Mononuclear cell (primary cell): Measurements from ENCODE around the gene DNAJB12. TPM values are rescaled to one million over a fixed set of nuclear protein-coding genes. Genes with fewer than 3 reads are reported as not detected.
A peak's percentile ranks its signal among the peaks of the same experiment; 100 is the strongest.
"Not testable (repeated sequence)": the region's sequence is repeated elsewhere in the genome, so short reads cannot be mapped to it uniquely, and the experiment has no call there.

Source experiments
- H3K27me3 ChIP-seq: 2 replicates; pipeline ENCODE4 v1.6.0; 2011; ENCODE audit warnings: low read length, control low read depth; ENCODE audit not compliant: insufficient read depth
- H3K4me1 ChIP-seq: 2 replicates; pipeline ENCODE4 v1.5.1; 2011; ENCODE audit warnings: mild to moderate bottlenecking, low read length, control low read depth; ENCODE audit not compliant: insufficient read depth
- H3K4me3 ChIP-seq: 2 replicates; pipeline ENCODE4 v1.5.1; 2011; ENCODE audit warnings: mild to moderate bottlenecking, low read length, moderate library complexity
- H3K9me3 ChIP-seq: 2 replicates; pipeline ENCODE4 v1.5.1; 2011; ENCODE audit warnings: low read depth, mild to moderate bottlenecking, control low read depth, low read length
- total RNA-seq: library from RNA; depleted of rRNA; stranded (reverse); fragments of >200 nt; gene quantifications from one replicate; pipeline ENCODE4 v1.2.3, GENCODE V29; 2012

The DNAJB12 gene
- total RNA-seq, 1 donor: 32.1 TPM

DNA sequence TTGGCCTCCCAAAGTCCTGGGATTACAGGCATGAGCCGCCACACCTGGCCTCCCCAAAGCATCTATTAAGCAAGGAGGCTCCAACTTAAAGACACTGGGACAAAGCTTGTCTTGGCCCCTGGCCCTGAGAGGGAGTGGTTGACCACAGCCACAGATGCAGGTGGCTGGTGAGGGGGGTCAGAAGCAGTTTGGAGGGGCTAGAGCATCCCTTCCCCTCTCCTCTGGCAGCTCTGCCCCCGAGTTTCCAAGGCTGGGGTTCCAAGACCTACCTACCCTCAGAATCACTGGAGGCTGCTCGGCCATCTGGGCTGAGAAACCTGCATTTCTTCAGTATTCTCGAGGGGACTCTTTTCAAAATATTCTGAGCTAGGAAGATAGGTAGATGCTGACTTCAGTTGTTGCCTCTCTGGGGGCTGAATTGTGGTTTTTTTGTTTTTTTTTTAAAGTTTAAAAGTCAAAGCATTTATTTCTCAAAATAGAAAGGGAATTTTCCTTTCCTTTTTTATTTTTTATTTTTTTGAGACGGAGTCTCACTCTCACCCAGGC lies 48.4 kb downstream of the DNAJB12 start:
- H3K4me3 ChIP-seq: no peak overlapping the region
- no peaks in the 10 kb centered on the region for H3K27me3 ChIP-seq
- H3K4me1 ChIP-seq: peaks cover 38% of the 10 kb centered on the region
- H3K9me3 ChIP-seq: no peaks in the 10 kb centered on the region

DNA sequence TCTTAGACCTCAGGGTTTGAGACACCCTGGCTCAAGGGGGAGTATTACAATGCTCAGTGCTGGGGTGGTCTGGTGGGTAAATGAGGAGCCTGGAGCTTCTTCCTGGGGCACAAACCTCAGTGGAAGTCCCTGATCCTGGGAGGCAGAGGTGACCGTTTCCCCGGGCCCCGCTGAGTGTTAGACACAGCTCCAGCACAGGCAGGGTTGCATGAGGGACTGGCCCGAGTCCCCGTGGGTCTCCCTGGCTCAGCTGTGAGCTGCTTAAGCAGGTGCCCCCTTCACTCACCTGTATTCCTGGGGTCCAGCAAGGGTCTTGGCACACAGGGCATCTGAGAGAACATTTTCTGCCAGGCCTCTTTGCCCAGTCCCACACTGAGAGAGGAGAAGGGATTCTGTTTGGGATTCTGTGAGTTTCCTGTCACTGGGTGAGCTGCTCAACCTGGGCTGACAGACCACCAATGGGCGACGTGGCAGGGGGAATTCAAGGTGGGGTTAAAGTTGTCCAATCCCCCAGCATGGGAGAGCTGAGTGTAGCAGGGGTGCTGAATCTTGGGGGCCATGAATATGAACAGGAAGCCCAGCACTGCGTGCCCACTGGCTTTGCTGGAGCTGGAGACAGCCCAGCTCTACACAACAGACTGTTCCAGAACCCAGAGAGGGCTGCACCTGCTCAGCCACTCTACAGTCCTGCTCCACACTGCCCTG lies 51.1 kb downstream of the DNAJB12 start:
- no peak overlapping the region for H3K4me3 ChIP-seq
- peaks cover 16% of the 10 kb centered on the region for H3K4me1 ChIP-seq
- H3K9me3 ChIP-seq: no peaks in the 10 kb centered on the region
- H3K27me3 ChIP-seq: no peaks in the 10 kb centered on the region

DNA sequence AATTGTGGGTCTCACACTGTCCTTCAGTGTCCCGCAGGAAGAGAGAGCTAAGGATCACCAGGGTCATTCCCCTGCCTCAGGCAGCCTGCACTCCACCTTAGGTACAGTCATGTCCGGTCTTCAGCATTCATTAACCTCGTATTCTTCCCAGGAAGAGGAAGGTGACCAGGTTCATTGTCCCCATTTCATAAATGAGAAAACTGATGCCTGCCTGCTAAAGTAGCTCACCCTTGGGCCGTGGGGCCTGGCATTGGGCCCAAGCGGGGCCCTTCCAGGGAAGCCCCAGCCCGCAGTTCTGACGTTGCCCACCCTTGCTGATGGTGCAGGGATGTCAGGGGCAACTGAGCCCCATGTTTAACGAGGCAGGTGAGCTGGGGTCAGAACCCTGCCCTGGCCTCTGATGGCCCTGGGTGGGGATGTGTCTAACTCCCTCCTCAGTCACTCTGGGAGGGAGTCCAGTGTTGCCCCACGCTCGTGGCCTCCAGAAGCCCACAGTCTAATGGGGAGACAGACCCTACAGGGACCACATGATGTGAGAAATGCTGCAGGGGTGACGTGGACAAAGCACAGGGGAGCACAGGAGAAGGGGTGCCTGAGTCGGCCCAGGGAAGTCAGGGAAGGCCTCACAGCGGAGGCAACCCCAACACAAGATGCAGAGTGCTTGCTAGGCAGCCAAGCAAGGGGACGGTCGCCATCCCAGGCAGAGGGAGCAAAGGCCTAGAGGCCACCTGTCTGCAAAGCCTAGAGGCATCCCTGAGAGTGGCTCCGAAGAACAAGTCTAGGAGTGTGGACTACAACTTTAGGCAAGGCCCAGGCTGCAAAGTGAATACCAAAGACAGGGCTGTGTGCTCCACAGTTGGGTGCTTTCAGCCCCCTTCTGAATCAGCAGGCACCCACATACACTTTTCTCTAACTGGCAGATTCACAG lies 55.9 kb downstream of the DNAJB12 start:
- H3K4me3 ChIP-seq: no peak overlapping the region
- no peaks in the 10 kb centered on the region for H3K9me3 ChIP-seq
- H3K27me3 ChIP-seq: no peaks in the 10 kb centered on the region
- H3K4me1 ChIP-seq: peaks cover 33% of the 10 kb centered on the region

DNA sequence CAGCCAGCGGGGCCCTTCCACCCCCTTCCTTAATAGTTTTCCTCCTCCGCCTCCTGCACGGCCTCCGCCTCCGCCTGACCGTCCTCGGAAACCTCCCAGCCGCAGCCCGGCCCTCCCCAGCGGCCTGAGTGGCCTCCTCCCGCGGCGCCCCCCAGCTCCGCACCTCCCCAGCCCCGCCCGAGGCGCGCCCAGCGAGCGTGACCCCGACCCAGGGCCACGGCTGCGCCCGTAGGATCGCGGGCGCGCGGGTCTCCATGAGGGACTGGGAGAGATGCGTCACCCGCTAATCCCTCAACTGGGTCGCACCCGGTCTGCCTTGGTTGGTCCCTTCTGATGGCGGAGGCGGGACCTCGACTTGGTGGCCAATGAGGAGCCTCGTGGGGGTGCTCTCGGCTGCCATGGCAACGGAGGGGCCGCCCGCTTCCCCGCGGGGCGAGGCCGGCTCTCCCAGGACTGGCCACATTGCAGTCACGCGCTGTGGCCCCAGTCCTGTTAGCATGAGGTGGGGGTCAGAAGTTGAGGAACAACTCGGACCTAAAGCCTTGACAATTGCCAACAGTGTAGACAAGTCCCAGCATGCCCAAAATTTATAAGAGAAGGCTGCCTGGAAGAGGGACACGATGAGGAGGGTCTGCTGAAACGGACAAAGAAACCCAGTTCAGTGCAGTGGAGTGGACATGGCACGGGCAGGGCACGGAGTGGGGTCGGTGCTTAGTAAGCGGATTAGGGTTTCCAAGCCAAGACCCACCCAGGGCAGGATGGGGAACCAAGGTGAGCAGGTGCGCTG lies 56.7 kb downstream of the DNAJB12 start:
- no peaks in the 10 kb centered on the region for H3K27me3 ChIP-seq
- H3K9me3 ChIP-seq: no peaks in the 10 kb centered on the region
- peaks cover 33% of the 10 kb centered on the region for H3K4me1 ChIP-seq
- peak overlapping the region; percentile 51 for H3K4me3 ChIP-seq

DNA sequence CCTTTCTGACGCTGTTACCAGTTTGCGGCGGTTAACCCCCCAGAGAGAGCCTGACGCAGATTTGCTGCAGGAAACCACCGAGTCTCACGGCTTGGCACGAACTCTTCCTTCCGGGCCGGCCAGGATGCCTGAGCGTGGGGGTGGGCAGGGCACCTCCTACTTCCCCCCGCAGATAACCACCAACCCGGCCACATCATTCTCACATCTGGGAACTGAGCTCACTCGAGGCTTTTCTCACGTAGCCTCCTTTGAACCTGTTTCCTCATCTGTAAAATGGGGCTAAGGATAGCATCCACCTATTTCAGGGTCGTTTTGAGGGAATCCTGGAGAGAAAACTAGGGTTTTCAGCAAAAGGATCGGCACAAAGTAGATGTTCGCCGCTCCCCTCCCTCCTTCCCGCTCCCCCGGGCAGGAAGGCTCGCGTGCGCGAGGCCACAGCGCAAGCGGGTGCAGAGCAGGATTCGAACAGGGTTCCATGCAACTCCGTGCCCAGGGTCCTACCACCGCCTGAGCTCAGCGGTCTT lies 57.4 kb downstream of the DNAJB12 start:
- Histone ChIP-seq H3K27me3 (no peaks in the 10 kb centered on the region), H3K4me3 (peak overlapping the region; percentile 51), H3K9me3 (no peaks in the 10 kb centered on the region), H3K4me1 (peaks cover 37% of the 10 kb centered on the region)

DNA sequence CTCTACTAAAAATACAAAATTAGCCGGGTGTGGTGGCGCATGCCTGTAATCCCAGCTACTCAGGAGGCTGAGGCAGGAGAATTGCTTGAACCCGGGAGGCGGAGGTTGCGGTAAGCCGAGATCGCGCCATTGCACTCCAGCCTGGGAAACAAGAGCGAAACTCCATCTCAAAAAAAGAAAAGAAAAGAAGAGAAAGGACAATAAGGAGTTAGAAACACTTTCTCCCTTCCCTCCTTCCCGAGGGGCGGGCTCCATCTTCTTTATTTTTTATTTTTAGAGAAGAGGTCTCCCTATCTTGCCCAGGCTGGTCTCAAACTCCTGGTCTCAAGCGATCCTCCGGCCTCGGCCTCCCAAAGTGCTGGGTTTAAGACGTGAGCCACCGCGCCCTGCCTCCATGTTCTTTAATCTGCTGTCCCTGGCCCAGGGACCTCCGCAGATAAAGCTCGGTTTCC lies 57.9 kb downstream of the DNAJB12 start:
- H3K9me3 ChIP-seq: not testable (repeated sequence)
- H3K4me1 ChIP-seq: peaks cover 38% of the 10 kb centered on the region
- peak overlapping the region; percentile 25 for H3K4me3 ChIP-seq

DNA sequence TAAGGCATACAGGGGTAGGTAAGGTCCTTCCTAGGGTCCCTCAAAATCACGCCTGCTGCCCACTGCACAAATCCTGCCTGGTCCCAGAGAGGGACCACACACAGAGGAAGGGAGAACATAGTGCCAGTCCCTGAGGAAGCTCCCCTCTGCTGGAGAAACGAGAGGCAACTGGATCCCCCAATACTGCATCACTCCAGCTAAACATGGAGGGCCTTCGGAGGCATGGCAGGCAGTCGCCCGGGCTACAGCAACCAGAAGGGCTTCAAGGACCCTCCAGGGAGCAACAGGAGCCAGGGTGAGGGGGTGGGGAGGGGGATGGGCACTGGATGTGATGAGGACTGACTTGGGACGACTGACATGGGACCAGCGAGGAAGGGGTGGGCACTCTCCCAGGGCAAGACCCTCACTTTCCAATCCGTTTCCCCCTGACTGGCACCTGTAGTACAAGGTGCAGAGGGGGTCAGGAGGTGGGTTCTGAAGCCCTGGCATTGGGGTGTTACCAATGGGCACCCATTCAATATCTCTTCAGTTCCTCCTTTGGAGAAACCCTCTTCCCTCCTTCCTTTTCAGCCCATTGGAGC lies 59.3 kb downstream of the DNAJB12 start:
- peaks cover 49% of the 10 kb centered on the region for H3K4me1 ChIP-seq
- no peaks in the 10 kb centered on the region for H3K27me3 ChIP-seq
- no peaks in the 10 kb centered on the region for H3K9me3 ChIP-seq
- no peak overlapping the region for H3K4me3 ChIP-seq

More for the DNA sequence above, 57.9 kb downstream of the DNAJB12 start:
- H3K27me3 ChIP-seq: not testable (repeated sequence)

DNA sequence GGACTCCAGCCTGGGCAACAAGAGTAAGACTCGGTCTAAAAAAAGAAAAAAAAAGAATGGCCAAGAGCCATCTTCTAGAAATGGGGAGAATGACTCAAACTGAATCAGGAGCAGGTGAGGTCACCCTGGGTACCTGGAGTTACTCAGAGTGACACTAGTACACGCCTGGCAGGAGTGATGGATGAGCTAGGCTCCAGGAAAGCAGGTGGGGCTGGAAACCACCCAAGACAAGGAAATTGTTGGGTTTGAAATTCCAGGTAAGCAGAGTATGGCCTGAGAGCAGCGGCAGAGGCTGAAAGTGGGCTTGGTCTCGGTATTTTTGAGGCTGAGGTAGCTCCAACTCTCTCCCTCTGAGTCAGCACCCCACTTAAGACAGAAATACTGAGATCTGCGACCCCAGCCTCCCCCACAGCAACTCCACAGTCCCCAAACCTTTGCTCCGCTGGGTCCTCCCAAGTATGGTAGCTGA lies 62.5 kb downstream of the DNAJB12 start:
- Histone ChIP-seq H3K4me3 (no peak overlapping the region), H3K9me3 (no peaks in the 10 kb centered on the region), H3K4me1 (peaks cover 34% of the 10 kb centered on the region), H3K27me3 (no peaks in the 10 kb centered on the region)

DNA sequence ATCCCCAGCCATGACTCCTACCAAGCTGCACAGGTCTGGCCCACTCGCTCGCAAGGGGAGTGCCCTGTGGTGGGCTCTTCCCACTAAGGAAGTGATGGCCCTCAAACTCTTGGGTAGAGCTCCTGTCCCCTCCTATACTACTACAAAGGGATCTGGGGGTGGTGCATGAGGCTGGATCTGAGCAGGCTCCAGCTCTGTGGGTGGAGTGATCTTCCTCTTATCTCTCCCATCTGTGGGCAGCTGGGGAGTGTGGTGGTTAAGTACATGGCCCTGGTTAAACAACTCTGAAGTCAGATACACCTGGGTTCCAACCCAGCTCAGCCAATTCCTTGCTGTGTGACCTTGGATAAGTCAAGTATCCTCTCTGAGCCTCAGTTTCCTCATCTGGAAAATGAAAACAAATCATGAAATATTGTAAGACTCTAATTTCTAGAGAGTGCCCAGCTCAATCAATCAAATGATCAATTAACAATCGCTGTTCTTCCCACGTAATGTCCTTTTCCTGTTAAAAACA lies 63.6 kb downstream of the DNAJB12 start:
- Histone ChIP-seq H3K9me3 (no peaks in the 10 kb centered on the region), H3K27me3 (no peaks in the 10 kb centered on the region), H3K4me1 (peaks cover 29% of the 10 kb centered on the region), H3K4me3 (no peak overlapping the region)

DNA sequence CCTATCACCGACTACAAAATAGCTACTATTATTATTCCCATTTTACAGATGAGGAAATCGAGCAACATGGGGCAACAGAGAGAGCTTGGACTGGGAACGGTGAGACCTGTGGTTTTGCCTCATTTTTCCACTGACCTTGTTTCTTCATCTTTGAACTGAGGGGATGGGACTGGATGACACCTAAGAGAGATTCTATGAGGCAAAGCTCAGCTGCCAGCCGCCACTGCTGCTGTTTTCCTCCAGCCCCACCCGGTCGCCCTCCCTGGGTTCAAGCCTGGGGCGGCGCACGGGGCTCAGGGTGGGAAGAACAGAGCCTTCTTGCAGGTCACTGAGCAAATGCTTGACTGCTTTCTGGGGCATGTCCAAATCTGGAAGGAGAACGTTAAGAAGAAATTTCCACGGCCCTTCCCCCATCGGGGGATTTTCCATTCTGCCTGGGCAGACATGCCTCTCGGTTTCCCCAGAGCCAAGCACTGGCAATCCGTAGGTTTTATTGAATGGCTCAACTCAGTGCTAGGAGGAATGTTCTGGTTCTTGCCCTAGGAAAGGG lies 68.7 kb downstream of the DNAJB12 start:
- no peaks in the 10 kb centered on the region for H3K9me3 ChIP-seq
- peaks cover 34% of the 10 kb centered on the region for H3K4me1 ChIP-seq
- no peaks in the 10 kb centered on the region for H3K27me3 ChIP-seq
- no peak overlapping the region for H3K4me3 ChIP-seq

DNA sequence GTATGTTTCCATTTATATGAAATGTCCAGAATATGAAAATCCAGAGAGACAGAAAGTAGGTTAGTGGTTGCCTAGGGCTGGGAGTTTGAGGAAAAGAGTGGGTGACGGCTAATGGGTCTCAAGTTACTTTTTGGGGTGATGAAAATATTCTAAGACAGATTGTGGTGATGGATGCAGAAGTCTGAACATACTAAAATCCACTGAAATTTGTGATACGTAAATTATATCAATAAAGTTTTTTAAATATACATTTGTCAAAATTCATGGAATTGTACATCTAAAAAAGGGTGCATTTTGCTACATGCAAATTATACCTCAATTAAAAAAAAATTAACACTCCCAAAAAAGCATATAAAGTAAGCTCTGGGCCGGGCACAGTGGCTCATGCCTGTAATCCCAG lies 71.6 kb downstream of the DNAJB12 start:
- peaks cover 31% of the 10 kb centered on the region for H3K4me1 ChIP-seq
- no peak overlapping the region for H3K4me3 ChIP-seq
- H3K9me3 ChIP-seq: no peaks in the 10 kb centered on the region
- H3K27me3 ChIP-seq: no peaks in the 10 kb centered on the region
